GM12874 (cell line): ENCODE results near the gene ARL5A.
A peak's percentile ranks its signal among the peaks of the same experiment; 100 is the strongest.

Experiments
- CTCF ChIP-seq: IDR thresholded peaks from 2 replicates; pipeline ENCODE4 v1.5.1; 2011; ENCODE audit warnings: low read depth, mild to moderate bottlenecking, control low read depth, low read length, moderate library complexity; ENCODE audit not compliant: insufficient read depth

Gene ARL5A

GRCh38 chr2:151817929-151818328 is 10.3 kb downstream of the ARL5A start:
- TF ChIP-seq CTCF = no peak

GRCh38 chr2:151816843-151817242 is 11.4 kb downstream of the ARL5A start:
- no peak for TF ChIP-seq CTCF

DNA sequence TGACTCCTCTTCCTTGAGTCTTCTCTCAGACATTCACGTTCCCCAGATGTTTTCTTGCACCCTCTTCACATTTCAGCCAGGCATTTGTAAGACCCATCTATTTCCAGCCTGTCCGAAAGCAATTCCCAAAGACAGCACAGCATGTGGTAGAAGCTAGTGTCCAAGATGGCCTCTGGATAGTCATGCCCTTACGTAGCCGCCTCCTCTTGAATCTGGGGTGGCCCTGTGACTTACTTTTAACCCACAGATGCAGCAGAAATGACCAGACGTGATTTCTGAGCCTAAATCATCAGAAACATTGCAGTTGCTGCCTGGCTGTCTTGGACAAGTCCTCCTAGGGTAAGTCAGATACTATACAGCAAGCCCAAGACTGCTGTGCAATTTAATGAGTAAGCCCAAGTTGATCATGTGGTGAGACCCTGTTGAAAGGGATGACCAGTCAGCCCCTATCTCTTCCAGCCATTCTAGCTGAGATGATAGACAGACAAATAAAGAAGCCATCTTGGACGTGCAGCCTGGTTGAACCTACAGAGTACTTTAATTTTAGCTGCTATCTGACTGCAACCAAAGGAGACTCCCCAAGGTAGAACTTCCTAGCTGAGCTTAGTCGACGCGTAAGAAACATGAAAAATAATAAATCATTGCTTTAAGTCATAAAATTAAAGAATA is 12.3 kb downstream of the ARL5A start:
- TF ChIP-seq CTCF = no peak

DNA sequence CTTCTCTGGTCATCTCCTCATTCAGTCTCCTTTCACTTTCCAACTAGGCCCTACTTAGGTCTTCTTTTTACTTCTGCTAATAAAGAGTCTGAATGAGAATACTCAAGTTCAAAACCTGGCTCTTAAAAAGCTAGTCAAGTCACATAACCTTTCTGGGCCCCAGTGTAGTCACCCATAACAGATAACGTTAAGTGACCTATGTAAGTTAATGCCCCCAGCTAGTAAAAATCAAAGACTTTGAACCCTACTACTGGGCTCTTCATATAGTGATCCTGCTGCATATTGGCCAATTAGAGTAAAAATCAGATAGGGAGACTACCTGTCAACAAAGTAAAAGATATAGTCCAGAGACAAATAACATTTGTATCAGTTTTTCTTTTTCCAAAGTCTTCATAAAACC is 17.7 kb downstream of the ARL5A start:
- TF ChIP-seq CTCF = no peak

- TF ChIP-seq CTCF = no peak
Measured at GRCh38 chr2:151809073-151809383, 19.2 kb downstream of the ARL5A start.

GRCh38 chr2:151808258-151809072 is 19.8 kb downstream of the ARL5A start:
- 0 out of 2 replicates have a peak, but pooled peaks have one; percentile 6 for TF ChIP-seq CTCF

DNA sequence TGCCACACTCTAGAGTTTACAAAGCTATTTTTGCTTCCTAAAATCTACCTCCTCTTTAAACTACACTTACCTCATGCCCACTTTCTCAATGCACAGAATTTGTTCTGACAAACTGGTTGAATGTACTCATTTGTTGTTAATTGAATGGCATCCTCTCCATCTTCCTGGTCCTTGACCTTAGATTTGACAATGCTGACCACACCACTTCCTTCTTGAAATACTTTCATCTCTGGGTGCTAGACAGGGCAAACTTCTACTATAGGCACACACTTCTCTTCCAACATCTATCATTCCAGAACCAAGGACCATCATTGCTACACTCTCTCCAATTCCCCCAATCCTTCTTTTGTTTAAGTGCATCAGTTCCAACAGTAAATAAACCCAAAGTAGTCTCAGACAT is 22.3 kb downstream of the ARL5A start:
- no peak for TF ChIP-seq CTCF
